ENCODE results near the gene EFCAB11.

Gene EFCAB11

DNA sequence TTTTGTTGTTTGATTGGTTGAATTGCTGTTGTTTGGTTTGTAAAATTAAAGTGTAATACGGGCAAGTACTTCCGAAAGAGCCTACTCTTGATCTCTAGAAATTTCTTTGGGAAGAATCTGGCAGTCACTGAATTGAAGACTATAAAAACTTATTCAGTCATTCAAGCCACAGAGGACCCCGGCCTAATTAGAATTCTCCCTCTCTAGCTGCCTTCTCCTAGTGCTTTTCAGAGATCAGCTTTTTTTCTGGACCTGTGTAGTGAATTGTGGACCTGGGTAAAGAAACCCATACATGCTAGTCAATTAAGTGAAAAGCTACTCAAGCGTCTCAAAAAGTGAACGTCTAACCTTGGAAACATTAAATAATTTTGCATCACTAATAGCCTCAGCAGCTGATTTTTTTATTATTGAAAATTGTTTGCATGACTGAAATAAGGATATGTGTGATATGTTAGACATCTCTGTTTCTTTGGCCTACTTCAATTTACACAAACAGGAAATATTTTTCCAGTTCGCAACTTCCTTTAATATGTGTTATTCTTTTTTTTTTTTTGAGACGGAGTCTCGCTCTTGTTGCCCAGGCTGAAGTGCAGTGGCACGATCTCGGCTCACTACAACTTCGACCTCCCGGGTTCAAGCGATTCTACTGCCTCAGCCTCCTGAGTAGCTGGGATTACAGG lies 27.2 kb downstream of the EFCAB11 start:
- Histone ChIP-seq H3K4me1 (ENCODE audit: control insufficient read depth in 1 of 2, insufficient read depth in 1 of 2, low read depth in 1 of 2, low read length in 1 of 2) (no peaks in the 10 kb centered on the region), H3K27ac (no peak overlapping the region), H3K9me3 (no peaks in the 10 kb centered on the region), H3K27me3 (no peaks in the 10 kb centered on the region), H3K36me3 (peaks cover 19% of the 10 kb centered on the region), H3K4me3 (ENCODE audit: low read depth in 1 of 2, low read length in 1 of 2) (no peak overlapping the region)
- TF ChIP-seq, protein P1, sequence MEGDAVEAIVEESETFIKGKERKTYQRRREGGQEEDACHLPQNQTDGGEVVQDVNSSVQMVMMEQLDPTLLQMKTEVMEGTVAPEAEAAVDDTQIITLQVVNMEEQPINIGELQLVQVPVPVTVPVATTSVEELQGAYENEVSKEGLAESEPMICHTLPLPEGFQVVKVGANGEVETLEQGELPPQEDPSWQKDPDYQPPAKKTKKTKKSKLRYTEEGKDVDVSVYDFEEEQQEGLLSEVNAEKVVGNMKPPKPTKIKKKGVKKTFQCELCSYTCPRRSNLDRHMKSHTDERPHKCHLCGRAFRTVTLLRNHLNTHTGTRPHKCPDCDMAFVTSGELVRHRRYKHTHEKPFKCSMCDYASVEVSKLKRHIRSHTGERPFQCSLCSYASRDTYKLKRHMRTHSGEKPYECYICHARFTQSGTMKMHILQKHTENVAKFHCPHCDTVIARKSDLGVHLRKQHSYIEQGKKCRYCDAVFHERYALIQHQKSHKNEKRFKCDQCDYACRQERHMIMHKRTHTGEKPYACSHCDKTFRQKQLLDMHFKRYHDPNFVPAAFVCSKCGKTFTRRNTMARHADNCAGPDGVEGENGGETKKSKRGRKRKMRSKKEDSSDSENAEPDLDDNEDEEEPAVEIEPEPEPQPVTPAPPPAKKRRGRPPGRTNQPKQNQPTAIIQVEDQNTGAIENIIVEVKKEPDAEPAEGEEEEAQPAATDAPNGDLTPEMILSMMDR (IDR thresholded peaks at IDR 0.05), result no peak

GRCh38 chr14:89926694-89927093 lies 27.8 kb downstream of the EFCAB11 start:
- Histone ChIP-seq H3K36me3 (peaks cover 14% of the 10 kb centered on the region), H3K4me1 (ENCODE audit: control insufficient read depth in 1 of 2, insufficient read depth in 1 of 2, low read depth in 1 of 2, low read length in 1 of 2) (no peaks in the 10 kb centered on the region), H3K4me3 (ENCODE audit: low read depth in 1 of 2, low read length in 1 of 2) (no peak overlapping the region), H3K9me3 (no peaks in the 10 kb centered on the region), H3K27me3 (no peaks in the 10 kb centered on the region), H3K27ac (no peak overlapping the region)
- TF ChIP-seq, protein P1 (IDR thresholded peaks at IDR 0.05), result no peak

GRCh38 chr14:89924268-89924667 lies 30.3 kb downstream of the EFCAB11 start:
- Histone ChIP-seq H3K4me1 (ENCODE audit: control insufficient read depth in 1 of 2, insufficient read depth in 1 of 2, low read depth in 1 of 2, low read length in 1 of 2) (no peaks in the 10 kb centered on the region), H3K9me3 (no peaks in the 10 kb centered on the region), H3K4me3 (ENCODE audit: low read depth in 1 of 2, low read length in 1 of 2) (no peak overlapping the region), H3K27me3 (no peaks in the 10 kb centered on the region), H3K27ac (no peak overlapping the region), H3K36me3 (peaks cover under 1% of the 10 kb centered on the region)
- TF ChIP-seq, protein P1 (IDR thresholded peaks at IDR 0.05), result no peak

GRCh38 chr14:89922031-89922907 lies 32.3 kb downstream of the EFCAB11 start:
- H3K36me3 ChIP-seq, result no peaks in the 10 kb centered on the region
- no peaks in the 10 kb centered on the region for H3K27me3 ChIP-seq
- no peak overlapping the region for H3K4me3 ChIP-seq (ENCODE audit: low read depth in 1 of 2, low read length in 1 of 2)
- TF ChIP-seq, protein P1 (IDR thresholded peaks at IDR 0.05), result no peak
- no peak overlapping the region for H3K27ac ChIP-seq
- H3K4me1 ChIP-seq (ENCODE audit: control insufficient read depth in 1 of 2, insufficient read depth in 1 of 2, low read depth in 1 of 2, low read length in 1 of 2), result no peaks in the 10 kb centered on the region
- H3K9me3 ChIP-seq, result no peaks in the 10 kb centered on the region

GRCh38 chr14:89921346-89921745 lies 33.2 kb downstream of the EFCAB11 start:
- Histone ChIP-seq H3K4me3 (ENCODE audit: low read depth in 1 of 2, low read length in 1 of 2) (no peak overlapping the region), H3K27ac (no peak overlapping the region), H3K36me3 (no peaks in the 10 kb centered on the region), H3K27me3 (no peaks in the 10 kb centered on the region), H3K4me1 (ENCODE audit: control insufficient read depth in 1 of 2, insufficient read depth in 1 of 2, low read depth in 1 of 2, low read length in 1 of 2) (no peaks in the 10 kb centered on the region), H3K9me3 (no peaks in the 10 kb centered on the region)
- TF ChIP-seq, protein P1 (IDR thresholded peaks at IDR 0.05), result no peak

Data from neutrophil (primary cell).